IMR-90 (cell line): Measurements from ENCODE around the gene FAT2. TPM values are rescaled to one million over a fixed set of nuclear protein-coding genes. Genes with fewer than 3 reads are reported as not detected.

Source experiments
- ATAC-seq: fragments of 200-7000 bp; cut with Tn5 transposase; 2 replicates; pipeline ENCODE4 v1.9.1; 2020; ENCODE audit warnings: low read depth, mild to moderate bottlenecking, moderate library complexity
- BruUV-seq: library from RNA; stranded (reverse); fragments of 400-500 nt; replicated peaks from 2 replicates; lab custom pipeline; 2021; lab: Mats Ljungman, UMichigan
- CTCF ChIA-PET: fragments of 300-600 bp; formaldehyde crosslinking; extraction: SDS; loops from one replicate; lab custom pipeline; 2021; ENCODE audit warnings: antibody characterized with exemption; lab: Yijun Ruan, JAX
- POLR2A ChIA-PET: fragments of 300-600 bp; sonication (Branson Sonifier 250); formaldehyde crosslinking; loops from one replicate; lab custom pipeline; 2022; ENCODE audit warnings: antibody characterized with exemption; ENCODE audit not compliant: unreplicated experiment; lab: Charles Lee
- DNase-seq: peaks from one replicate; pipeline ENCODE4 v3.0.0; 2013
- H2AFZ ChIP-seq: replicated peaks from 2 replicates; pipeline ENCODE3; 2013; ENCODE audit warnings: low read length, mild to moderate bottlenecking; ENCODE audit not compliant: poor library complexity
- H2AK5ac ChIP-seq: 2 replicates; pipeline ENCODE4 v1.6.1; 2013; ENCODE audit warnings: low read depth, low read length, inconsistent platforms
- H2AK9ac ChIP-seq: replicated peaks from 2 replicates; pipeline ENCODE3; 2013; ENCODE audit warnings: mild to moderate bottlenecking, low read depth, low read length, moderate library complexity; ENCODE audit not compliant: poor library complexity
- H2BK120ac ChIP-seq: 2 replicates; pipeline ENCODE4 v1.6.1; 2013; ENCODE audit warnings: low read depth, low read length, inconsistent platforms
- H2BK15ac ChIP-seq: 3 replicates; pipeline ENCODE4 v1.6.1; 2013; ENCODE audit warnings: low read depth, low read length, inconsistent platforms
- H2BK20ac ChIP-seq: 2 replicates; pipeline ENCODE4 v1.6.1; 2013; ENCODE audit warnings: low read depth, mild to moderate bottlenecking, inconsistent platforms, low read length, moderate library complexity
- H2BK5ac ChIP-seq: 2 replicates; pipeline ENCODE4 v1.6.1; 2013; ENCODE audit warnings: mild to moderate bottlenecking, low read depth, low read length, inconsistent platforms; ENCODE audit not compliant: poor library complexity, severe bottlenecking
- H3K14ac ChIP-seq: replicated peaks from 2 replicates; pipeline ENCODE4 v1.6.1; 2013; ENCODE audit warnings: low read depth, low read length, inconsistent platforms
- H3K18ac ChIP-seq: 2 replicates; pipeline ENCODE4 v1.6.1; 2013; ENCODE audit warnings: low read depth, low read length, control low read depth
- H3K23ac ChIP-seq: 2 replicates; pipeline ENCODE4 v1.6.1; 2013; ENCODE audit warnings: low read depth, low read length, inconsistent platforms
- H3K27ac ChIP-seq: 2 replicates; pipeline ENCODE4 v1.5.1; 2013; ENCODE audit warnings: mild to moderate bottlenecking, control low read depth, low read length; ENCODE audit not compliant: insufficient read depth
- H3K27me3 ChIP-seq: 2 replicates; pipeline ENCODE4 v1.6.1; 2013; ENCODE audit warnings: low read length; ENCODE audit not compliant: control insufficient read depth, insufficient read depth
- H3K36me3 ChIP-seq: 2 replicates; pipeline ENCODE4 v1.6.1; 2013; ENCODE audit warnings: low read length, mixed read lengths; ENCODE audit not compliant: control insufficient read depth, insufficient read depth
- H3K4ac ChIP-seq: 2 replicates; pipeline ENCODE4 v1.6.1; 2013; ENCODE audit warnings: low read depth, low read length, inconsistent platforms
- H3K4me1 ChIP-seq: 2 replicates; pipeline ENCODE4 v1.6.1; 2013; ENCODE audit warnings: low read length, mixed read lengths; ENCODE audit not compliant: control insufficient read depth, insufficient read depth
- H3K4me2 ChIP-seq: 2 replicates; pipeline ENCODE4 v1.6.1; 2013; ENCODE audit warnings: low read depth, mild to moderate bottlenecking, control low read depth, low read length, moderate library complexity
- H3K4me3 ChIP-seq: 2 replicates; pipeline ENCODE4 v1.5.1; 2013; ENCODE audit warnings: low read depth, mild to moderate bottlenecking, control low read depth, low read length, moderate library complexity; ENCODE audit not compliant: insufficient read depth
- H3K56ac ChIP-seq: 2 replicates; pipeline ENCODE4 v1.6.1; 2013; ENCODE audit warnings: low read length, inconsistent platforms; ENCODE audit not compliant: insufficient read depth; ENCODE audit errors: extremely low read depth
- H3K79me1 ChIP-seq, 2 experiments: 2 replicates each; pipeline ENCODE4 v1.6.1; 2013; ENCODE audit warnings: low read length in 2 of 2, inconsistent platforms in 1 of 2, low read depth in 1 of 2
- H3K9ac ChIP-seq: 2 replicates; pipeline ENCODE4 v1.6.1; 2013; ENCODE audit warnings: low read depth, low read length, control low read depth
- H3K9me1 ChIP-seq: 2 replicates; pipeline ENCODE4 v1.6.1; 2013; ENCODE audit warnings: low read length, inconsistent platforms; ENCODE audit not compliant: insufficient read depth
- H3K9me3 ChIP-seq: 2 replicates; pipeline ENCODE4 v1.6.1; 2013; ENCODE audit warnings: low read length; ENCODE audit not compliant: control insufficient read depth, insufficient read depth
- H4K20me1 ChIP-seq: 2 replicates; pipeline ENCODE4 v1.6.1; 2013; ENCODE audit warnings: low read length, inconsistent platforms; ENCODE audit not compliant: insufficient read depth
- H4K5ac ChIP-seq: 2 replicates; pipeline ENCODE4 v1.6.1; 2013; ENCODE audit warnings: mild to moderate bottlenecking, low read depth, low read length, control low read depth
- H4K8ac ChIP-seq, 2 experiments: 2 replicates each; pipeline ENCODE4 v1.6.1; 2013; ENCODE audit warnings: low read depth in 2 of 2, low read length in 2 of 2, control low read depth in 1 of 2, inconsistent platforms in 1 of 2
- H4K91ac ChIP-seq: 2 replicates; pipeline ENCODE4 v1.6.1; 2013; ENCODE audit warnings: low read depth, low read length, inconsistent platforms; ENCODE audit not compliant: insufficient read depth
- MAFK ChIP-seq: IDR thresholded peaks from 2 replicates; pipeline ENCODE4 v1.6.1; 2012; ENCODE audit warnings: low read depth, low read length, improper control_type of control experiment
- RCOR1 ChIP-seq: IDR thresholded peaks from 2 replicates; pipeline ENCODE4 v1.6.1; 2012; ENCODE audit warnings: mild to moderate bottlenecking, low read length, improper control_type of control experiment; ENCODE audit not compliant: insufficient replicate concordance
- WGBS, 2 experiments: methylation state at CpG; one replicate each; pipeline versions ENCODE4 v1.1.5 to v1.1.7; 2013; ENCODE audit warnings: missing lambda C conversion rate in 2 of 2; ENCODE audit not compliant: insufficient read length in 1 of 2; ENCODE audit errors: extremely low coverage in 2 of 2; 5-methylcytosine and 5-hydroxymethylcytosine counted together
- dilution Hi-C: fragments of 300-500 bp; cut with HindIII; formaldehyde crosslinking; loops from one replicate; pipeline ENCODE4 v1.14.3; 2018; ENCODE audit warnings: low sequenced_read_pairs; ENCODE audit not compliant: unreplicated experiment
- in situ Hi-C: fragments of 300-500 bp; cut with MboI; formaldehyde crosslinking; loops from 3 replicates; pipeline ENCODE4 v1.14.3; 2019; ENCODE audit warnings: low sequenced_read_pairs, inconsistent platforms, mixed read lengths
- intact Hi-C: fragments of 100-400 bp; cut with micrococcal nuclease; formaldehyde crosslinking; loops from 2 replicates; pipeline ENCODE4 v1.10.0; 2022
- polyA plus RNA-seq, 3 experiments: library from polyadenylated mRNA; depleted of rRNA; stranded (reverse); fragments of >200 nt; gene quantifications; 2 replicates each; pipeline ENCODE4 v1.2.3, GENCODE V29; 2012; ENCODE audit warnings: low replicate concordance in 1 of 3
- total RNA-seq: library from RNA; depleted of rRNA; stranded (reverse); fragments of >200 nt; gene quantifications from 2 replicates; pipeline ENCODE4 v1.2.3, GENCODE V29; 2012

Gene FAT2
- total and polyA plus RNA-seq, 2 of the 4 experiments (the other 2 are of a cell fraction), result under 0.01 to 0.03 TPM

DNA sequence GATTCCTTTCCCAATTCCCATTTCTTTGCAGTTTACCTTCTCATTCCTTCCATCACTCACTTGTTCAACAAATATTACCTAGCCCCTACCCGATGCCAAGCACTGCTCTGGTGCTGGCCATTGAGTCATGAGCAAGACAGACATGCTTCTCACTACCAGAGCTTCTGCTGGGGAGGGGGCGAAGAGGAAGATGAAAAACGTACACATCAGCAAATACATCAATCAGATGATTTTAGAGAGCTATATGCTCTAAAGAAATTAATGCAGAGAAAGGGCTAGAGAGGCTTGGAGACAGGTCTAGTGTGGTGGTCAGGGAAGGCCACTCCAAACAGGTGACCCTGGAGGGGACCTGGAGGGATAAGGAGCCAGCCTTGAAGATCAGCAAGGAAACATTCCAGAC is 14.4 kb upstream of the FAT2 start:
- Histone ChIP-seq H3K14ac (no peak overlapping the region), H3K23ac (no peak overlapping the region), H2AFZ (no peak overlapping the region), H4K5ac (no peak overlapping the region), H4K8ac (no peak overlapping the region), H2BK15ac (no peak overlapping the region), H2BK120ac (no peak overlapping the region), H3K27ac (no peak overlapping the region), H3K56ac (no peak overlapping the region), H3K18ac (no peak overlapping the region), H3K9me3 (no peaks in the 10 kb centered on the region), H3K79me1 (no peaks in the 10 kb centered on the region), H2AK5ac (no peak overlapping the region), H4K20me1 (no peaks in the 10 kb centered on the region), H2AK9ac (no peak overlapping the region), H2BK5ac (no peak overlapping the region), H3K36me3 (no peaks in the 10 kb centered on the region), H3K9me1 (no peaks in the 10 kb centered on the region), H4K91ac (no peak overlapping the region), H3K4me1 (no peaks in the 10 kb centered on the region), H3K4me3 (no peak overlapping the region), H3K27me3 (peaks cover 4% of the 10 kb centered on the region), H3K4me2 (no peak overlapping the region), H3K9ac (no peak overlapping the region), H3K4ac (no peak overlapping the region), H2BK20ac (no peak overlapping the region)
- no CpG with 5 or more reads among the region's 3 CpGs for WGBS, 2 experiments
- ATAC-seq (no peak), DNase-seq (no peak)
- BruUV-seq, result no TSS peak
- TF ChIP-seq RCOR1 (no peak), MAFK (peak; percentile 53)
- CTCF ChIA-PET, result interaction anchor here (0.8 kb wide), 1 partner anchor 28 kb away, joined by 3 read pairs; no protein-coding TSS in a partner anchor
- POLR2A ChIA-PET, result no interaction called here
- intact Hi-C loops, result no loop called here
- dilution Hi-C loops, result no loop called here
- in situ Hi-C loops, result no loop called here
